HepG2 (cell line): ENCODE data around the gene SEC31A.

ENCODE experiments used
- CTCF ChIP-seq: sonication (generic); formaldehyde crosslinking; IDR thresholded peaks from 2 replicates; pipeline ENCODE4 v1.5.0; 2020; ENCODE audit warnings: mild to moderate bottlenecking, missing genetic modification reagents, moderate library complexity
- FOXM1 ChIP-seq: sonication (generic); formaldehyde crosslinking; IDR thresholded peaks from 2 replicates; pipeline ENCODE4 v1.5.0; 2020; ENCODE audit warnings: missing genetic modification reagents
- KDM3A ChIP-seq: IDR thresholded peaks from 2 replicates; pipeline ENCODE4 v1.6.1; 2018; ENCODE audit warnings: low read depth, missing compliant biosample characterization
- NFKB2 ChIP-seq: sonication (generic); formaldehyde crosslinking; IDR thresholded peaks from 2 replicates; pipeline ENCODE4 v1.4.0; 2020; ENCODE audit warnings: missing genetic modification reagents, borderline replicate concordance
- PHF21A ChIP-seq: sonication (generic); formaldehyde crosslinking; IDR thresholded peaks from 2 replicates; pipeline ENCODE4 v1.5.0; 2020; ENCODE audit warnings: mild to moderate bottlenecking, missing genetic modification reagents
- SIN3B ChIP-seq: fragments of 150-350 bp; IDR thresholded peaks from 2 replicates; pipeline ENCODE4 v1.6.1; 2014; ENCODE audit warnings: low read length
- TCF7 ChIP-seq: sonication (generic); IDR thresholded peaks from 2 replicates; pipeline ENCODE4 v1.6.1; 2016; ENCODE audit warnings: antibody characterized with exemption, low read depth
- ZFP37 ChIP-seq: sonication (generic); formaldehyde crosslinking; IDR thresholded peaks from 2 replicates; pipeline ENCODE4 v1.4.0; 2020; ENCODE audit warnings: missing genetic modification reagents, borderline replicate concordance
- ZNF597 ChIP-seq: sonication (generic); formaldehyde crosslinking; IDR thresholded peaks from 2 replicates; pipeline ENCODE4 v1.5.0; 2020; ENCODE audit warnings: missing genetic modification reagents
- ZNF780A ChIP-seq: sonication (generic); formaldehyde crosslinking; IDR thresholded peaks from 2 replicates; pipeline ENCODE4 v1.8.0; 2022; ENCODE audit warnings: mild to moderate bottlenecking, missing genetic modification reagents, moderate library complexity
- TF ChIP-seq, protein P1 (sequence below), 2 experiments: fragments of 450-650 bp in 1 of 2; sonication (generic) in 1 of 2; formaldehyde crosslinking in 1 of 2; IDR thresholded peaks; 2 replicates each; pipeline versions ENCODE4 v1.6.1 to v1.8.0; 2016 to 2022; ENCODE audit warnings: antibody characterized with exemption in 1 of 2, mild to moderate bottlenecking in 1 of 2, missing genetic modification reagents in 1 of 2
- TF ChIP-seq, protein P2 (sequence below): sonication (generic); formaldehyde crosslinking; IDR thresholded peaks from 2 replicates; pipeline ENCODE4 v1.5.0; 2020; ENCODE audit warnings: mild to moderate bottlenecking, missing genetic modification reagents
- TF ChIP-seq, protein P3 (sequence below): fragments of 450-650 bp; IDR thresholded peaks from 2 replicates; pipeline ENCODE4 v1.6.1; 2017; ENCODE audit warnings: mild to moderate bottlenecking

GRCh38 chr4:82811838-82812341, 79.1 kb downstream of the SEC31A start:
- TF ChIP-seq CTCF (CRISPR knock-in tag), result no peak
- TF ChIP-seq NFKB2 (CRISPR knock-in tag), result no peak
- TF ChIP-seq ZNF597 (CRISPR knock-in tag), result no peak
- no peak for TF ChIP-seq TCF7
- TF ChIP-seq, protein P1, sequence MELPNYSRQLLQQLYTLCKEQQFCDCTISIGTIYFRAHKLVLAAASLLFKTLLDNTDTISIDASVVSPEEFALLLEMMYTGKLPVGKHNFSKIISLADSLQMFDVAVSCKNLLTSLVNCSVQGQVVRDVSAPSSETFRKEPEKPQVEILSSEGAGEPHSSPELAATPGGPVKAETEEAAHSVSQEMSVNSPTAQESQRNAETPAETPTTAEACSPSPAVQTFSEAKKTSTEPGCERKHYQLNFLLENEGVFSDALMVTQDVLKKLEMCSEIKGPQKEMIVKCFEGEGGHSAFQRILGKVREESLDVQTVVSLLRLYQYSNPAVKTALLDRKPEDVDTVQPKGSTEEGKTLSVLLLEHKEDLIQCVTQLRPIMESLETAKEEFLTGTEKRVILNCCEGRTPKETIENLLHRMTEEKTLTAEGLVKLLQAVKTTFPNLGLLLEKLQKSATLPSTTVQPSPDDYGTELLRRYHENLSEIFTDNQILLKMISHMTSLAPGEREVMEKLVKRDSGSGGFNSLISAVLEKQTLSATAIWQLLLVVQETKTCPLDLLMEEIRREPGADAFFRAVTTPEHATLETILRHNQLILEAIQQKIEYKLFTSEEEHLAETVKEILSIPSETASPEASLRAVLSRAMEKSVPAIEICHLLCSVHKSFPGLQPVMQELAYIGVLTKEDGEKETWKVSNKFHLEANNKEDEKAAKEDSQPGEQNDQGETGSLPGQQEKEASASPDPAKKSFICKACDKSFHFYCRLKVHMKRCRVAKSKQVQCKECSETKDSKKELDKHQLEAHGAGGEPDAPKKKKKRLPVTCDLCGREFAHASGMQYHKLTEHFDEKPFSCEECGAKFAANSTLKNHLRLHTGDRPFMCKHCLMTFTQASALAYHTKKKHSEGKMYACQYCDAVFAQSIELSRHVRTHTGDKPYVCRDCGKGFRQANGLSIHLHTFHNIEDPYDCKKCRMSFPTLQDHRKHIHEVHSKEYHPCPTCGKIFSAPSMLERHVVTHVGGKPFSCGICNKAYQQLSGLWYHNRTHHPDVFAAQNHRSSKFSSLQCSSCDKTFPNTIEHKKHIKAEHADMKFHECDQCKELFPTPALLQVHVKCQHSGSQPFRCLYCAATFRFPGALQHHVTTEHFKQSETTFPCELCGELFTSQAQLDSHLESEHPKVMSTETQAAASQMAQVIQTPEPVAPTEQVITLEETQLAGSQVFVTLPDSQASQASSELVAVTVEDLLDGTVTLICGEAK (IDR thresholded peaks at IDR 0.05), result peak; percentile 27; the same call in 1 of the 2 replicates
- TF ChIP-seq, protein P1 (CRISPR knock-in tag; IDR thresholded peaks at IDR 0.05), result no peak
- no peak for TF ChIP-seq FOXM1 (CRISPR knock-in tag)
- TF ChIP-seq, protein P2, sequence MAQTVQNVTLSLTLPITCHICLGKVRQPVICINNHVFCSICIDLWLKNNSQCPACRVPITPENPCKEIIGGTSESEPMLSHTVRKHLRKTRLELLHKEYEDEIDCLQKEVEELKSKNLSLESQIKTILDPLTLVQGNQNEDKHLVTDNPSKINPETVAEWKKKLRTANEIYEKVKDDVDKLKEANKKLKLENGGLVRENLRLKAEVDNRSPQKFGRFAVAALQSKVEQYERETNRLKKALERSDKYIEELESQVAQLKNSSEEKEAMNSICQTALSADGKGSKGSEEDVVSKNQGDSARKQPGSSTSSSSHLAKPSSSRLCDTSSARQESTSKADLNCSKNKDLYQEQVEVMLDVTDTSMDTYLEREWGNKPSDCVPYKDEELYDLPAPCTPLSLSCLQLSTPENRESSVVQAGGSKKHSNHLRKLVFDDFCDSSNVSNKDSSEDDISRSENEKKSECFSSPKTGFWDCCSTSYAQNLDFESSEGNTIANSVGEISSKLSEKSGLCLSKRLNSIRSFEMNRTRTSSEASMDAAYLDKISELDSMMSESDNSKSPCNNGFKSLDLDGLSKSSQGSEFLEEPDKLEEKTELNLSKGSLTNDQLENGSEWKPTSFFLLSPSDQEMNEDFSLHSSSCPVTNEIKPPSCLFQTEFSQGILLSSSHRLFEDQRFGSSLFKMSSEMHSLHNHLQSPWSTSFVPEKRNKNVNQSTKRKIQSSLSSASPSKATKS (CRISPR knock-in tag), result no peak
- TF ChIP-seq, protein P3, sequence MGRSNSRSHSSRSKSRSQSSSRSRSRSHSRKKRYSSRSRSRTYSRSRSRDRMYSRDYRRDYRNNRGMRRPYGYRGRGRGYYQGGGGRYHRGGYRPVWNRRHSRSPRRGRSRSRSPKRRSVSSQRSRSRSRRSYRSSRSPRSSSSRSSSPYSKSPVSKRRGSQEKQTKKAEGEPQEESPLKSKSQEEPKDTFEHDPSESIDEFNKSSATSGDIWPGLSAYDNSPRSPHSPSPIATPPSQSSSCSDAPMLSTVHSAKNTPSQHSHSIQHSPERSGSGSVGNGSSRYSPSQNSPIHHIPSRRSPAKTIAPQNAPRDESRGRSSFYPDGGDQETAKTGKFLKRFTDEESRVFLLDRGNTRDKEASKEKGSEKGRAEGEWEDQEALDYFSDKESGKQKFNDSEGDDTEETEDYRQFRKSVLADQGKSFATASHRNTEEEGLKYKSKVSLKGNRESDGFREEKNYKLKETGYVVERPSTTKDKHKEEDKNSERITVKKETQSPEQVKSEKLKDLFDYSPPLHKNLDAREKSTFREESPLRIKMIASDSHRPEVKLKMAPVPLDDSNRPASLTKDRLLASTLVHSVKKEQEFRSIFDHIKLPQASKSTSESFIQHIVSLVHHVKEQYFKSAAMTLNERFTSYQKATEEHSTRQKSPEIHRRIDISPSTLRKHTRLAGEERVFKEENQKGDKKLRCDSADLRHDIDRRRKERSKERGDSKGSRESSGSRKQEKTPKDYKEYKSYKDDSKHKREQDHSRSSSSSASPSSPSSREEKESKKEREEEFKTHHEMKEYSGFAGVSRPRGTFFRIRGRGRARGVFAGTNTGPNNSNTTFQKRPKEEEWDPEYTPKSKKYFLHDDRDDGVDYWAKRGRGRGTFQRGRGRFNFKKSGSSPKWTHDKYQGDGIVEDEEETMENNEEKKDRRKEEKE, result no peak
- no peak for TF ChIP-seq ZFP37
- no peak for TF ChIP-seq ZNF780A (CRISPR knock-in tag)
- no peak for TF ChIP-seq SIN3B
- no peak for TF ChIP-seq KDM3A
- no peak for TF ChIP-seq PHF21A (CRISPR knock-in tag)
